GM19452 (cell line): ENCODE data around the gene BHLHA15.
A peak's percentile ranks its signal among the peaks of the same experiment; 100 is the strongest.

Experiments
- ATAC-seq: cut with Tn5 transposase; IDR thresholded peaks from one replicate; pipeline ENCODE4 v1.9.1; 2021; ENCODE audit not compliant: unreplicated experiment

BHLHA15 gene

DNA sequence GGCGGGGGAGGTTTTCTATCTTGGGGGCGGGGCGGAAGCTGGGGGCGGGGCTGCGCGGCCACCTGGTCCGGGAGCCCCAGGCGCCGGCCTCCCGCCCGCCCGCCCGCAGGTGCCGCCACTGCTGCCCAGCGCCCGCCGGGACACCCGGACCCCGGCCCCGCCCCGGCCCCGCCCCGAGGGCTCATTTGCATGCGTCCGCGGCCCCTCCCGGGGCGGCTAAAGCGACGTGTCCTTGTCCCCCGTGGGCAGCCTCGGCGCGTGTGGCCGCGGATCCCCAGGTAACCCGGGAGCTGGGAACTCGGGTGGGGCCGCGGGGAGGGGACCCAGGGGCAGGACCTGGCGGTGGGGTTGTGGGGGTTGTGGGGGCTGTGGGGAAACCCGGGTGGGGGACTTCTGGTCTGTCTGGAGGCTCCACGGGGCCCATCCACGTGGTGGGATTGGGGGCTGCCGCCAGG, at the start of gene BHLHA15:
Gene BHLHA15, plus strand, starts transcription at position 219 of the 455 bp plus-strand sequence. CDS start 871 bp downstream, outside the sequence.
- ATAC-seq: no peak

- ATAC-seq: no peak
Measured at GRCh38 chr7:98162758-98163157, 48.5 kb upstream of the BHLHA15 start.

DNA sequence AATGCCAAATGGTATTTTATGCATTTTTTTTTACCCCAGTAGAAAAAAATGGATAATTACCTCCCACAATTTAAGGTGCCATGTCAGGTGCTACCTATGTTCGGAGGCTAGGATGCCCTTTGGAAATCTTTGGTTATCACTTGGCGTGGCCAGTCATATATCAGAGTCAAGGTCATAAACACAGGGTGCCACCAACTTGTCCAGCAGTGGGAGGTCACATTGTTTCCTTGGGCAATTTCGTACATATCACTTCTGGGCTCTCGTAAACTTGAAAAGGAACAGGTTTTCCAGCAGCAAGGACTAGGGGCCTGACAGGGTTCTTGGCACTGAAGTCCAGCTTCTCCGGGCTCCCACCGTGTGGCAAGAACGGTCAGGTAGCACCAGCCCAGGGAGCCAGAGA, 48.0 kb upstream of the BHLHA15 start:
- ATAC-seq: no peak

DNA sequence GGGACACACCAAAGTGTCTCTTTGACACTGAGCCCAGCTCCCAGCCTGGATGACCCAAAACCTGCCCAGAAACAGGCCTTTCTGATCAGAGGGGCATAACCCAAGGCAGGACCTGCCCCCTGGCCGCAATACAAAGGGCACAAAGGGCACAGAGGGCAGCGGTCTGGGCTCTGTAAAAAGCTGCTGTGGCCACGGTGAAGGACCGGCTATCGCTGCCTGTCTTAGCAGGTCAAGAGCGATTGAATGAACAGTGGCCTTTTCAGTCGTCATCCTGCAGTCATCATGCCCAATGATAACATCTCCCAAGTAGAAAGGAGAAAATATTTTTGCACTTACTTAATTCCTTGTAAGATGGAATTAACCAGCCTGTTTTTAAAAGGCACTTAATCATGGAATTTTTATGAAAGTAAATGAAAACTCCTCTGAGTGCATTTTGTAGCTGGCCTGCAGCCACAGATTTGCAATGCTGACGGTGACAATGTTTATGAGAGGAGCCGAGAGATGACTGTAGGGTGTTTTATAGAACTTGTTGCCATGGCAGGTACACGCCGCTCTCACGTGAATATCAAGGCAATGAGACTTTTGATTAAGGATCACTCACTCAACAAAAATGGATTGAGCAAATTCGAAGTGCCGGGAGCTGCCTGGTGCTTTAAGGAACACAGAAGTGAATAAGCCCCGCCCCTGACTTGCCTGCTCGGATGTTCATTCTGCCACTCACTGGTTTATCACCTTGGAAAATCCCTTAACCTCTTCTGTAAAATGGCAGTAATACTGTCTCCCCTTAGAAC, 47.3 kb upstream of the BHLHA15 start:
- no peak for ATAC-seq

DNA sequence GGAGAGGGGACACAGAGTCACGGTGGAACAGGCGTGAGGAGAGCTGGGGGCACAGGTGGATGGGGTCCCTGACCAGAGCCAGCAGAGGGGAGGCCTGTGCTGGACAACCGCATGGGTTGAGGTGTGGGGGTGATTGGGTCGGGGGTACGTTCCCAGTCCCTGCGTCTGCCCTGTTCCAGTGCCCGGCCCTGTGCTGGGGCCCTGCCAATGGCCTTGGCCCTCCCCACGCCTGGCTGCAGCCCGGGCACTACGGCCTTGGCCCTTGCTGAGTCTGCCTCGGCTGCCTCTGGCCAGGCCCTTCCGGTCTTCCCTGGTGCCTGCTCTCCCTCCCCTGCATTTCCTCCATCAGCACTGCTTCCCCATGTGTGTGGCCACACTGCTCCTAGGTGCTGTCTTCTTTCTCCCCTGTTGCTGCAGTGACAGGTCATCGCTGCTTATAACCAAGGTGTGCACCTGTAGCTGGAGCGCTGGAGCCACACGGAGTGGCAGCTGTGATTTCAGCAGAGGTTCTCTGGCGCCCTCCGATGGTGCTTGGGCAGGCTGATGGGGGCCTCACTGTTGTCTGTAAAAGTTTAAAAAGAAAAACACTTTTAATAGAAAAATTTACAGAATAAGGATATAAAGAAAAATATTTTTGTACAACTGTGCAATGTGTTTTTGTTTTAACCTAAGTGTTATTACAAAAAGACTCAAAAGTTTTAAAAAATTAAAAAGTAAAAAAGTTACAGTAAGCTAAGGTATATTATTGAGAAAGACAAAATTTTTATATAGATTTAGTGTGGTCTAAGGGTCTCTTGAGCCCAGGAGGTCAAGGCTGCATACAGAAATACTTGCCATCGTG, 45.2 kb upstream of the BHLHA15 start:
- peak; percentile 82 for ATAC-seq

- no peak for ATAC-seq
Measured at GRCh38 chr7:98166668-98166970, 44.6 kb upstream of the BHLHA15 start.

DNA sequence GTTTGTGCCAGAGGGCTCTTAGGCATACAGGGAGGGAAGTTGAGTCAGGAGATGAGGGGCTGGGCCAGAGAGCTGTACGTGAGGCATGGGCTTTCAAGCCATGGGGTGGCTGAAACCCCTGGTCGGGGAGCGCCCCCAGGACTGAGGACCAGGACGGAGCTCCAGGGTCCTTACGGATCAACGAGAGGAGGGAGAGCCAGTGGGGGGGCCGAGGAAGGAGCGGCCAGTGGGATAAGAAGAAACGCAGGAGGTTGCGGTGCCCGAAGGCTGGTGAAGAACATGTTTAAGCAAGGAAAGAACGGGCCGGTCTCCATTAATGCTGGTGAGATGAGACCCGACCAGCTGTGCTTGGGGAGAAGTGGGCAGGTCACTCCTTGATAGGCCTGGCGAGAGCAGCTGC, 43.6 kb upstream of the BHLHA15 start:
- no peak for ATAC-seq

DNA sequence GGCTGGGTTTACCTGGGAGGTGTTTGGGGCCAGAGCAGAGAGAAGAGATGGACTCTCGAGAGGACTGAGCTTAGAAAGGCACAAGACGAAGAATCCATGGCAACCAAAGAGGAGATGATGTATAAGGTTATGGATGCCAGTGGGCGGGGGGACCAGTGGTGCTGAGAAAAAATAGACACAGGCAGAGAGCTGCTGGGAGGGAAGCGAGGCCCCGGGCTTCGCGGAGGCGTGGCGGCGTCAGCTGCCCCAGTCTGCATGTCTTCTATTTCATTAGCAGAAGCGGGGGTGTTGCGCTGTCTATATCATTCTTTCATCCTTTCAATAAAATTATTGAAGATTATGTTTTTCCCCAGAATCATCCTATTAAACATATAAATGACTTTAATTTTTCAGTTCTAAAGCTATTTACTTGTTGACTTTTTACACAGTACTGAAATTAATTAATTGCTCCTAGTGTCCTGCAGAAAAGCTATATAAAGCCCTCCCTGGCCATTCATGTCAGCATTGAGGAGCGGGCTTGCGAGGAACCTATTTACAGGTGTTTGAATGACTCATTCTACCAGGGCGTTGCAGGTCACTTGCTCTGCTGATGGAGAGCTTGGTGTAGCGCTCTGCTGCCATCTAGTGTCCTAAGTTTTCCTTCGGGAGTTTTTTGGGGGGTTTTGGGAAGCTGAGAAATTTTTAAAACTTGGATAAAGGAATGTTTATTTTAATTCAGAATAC, 42.9 kb upstream of the BHLHA15 start:
- no peak for ATAC-seq

- ATAC-seq: no peak
Measured at GRCh38 chr7:98168904-98169621, 42.2 kb upstream of the BHLHA15 start.

- ATAC-seq: no peak
Measured at GRCh38 chr7:98170966-98171365, 40.3 kb upstream of the BHLHA15 start.

GRCh38 chr7:98171449-98171848, 39.8 kb upstream of the BHLHA15 start:
- no peak for ATAC-seq

- ATAC-seq: no peak
Measured at GRCh38 chr7:98174334-98175259, 36.6 kb upstream of the BHLHA15 start.

DNA sequence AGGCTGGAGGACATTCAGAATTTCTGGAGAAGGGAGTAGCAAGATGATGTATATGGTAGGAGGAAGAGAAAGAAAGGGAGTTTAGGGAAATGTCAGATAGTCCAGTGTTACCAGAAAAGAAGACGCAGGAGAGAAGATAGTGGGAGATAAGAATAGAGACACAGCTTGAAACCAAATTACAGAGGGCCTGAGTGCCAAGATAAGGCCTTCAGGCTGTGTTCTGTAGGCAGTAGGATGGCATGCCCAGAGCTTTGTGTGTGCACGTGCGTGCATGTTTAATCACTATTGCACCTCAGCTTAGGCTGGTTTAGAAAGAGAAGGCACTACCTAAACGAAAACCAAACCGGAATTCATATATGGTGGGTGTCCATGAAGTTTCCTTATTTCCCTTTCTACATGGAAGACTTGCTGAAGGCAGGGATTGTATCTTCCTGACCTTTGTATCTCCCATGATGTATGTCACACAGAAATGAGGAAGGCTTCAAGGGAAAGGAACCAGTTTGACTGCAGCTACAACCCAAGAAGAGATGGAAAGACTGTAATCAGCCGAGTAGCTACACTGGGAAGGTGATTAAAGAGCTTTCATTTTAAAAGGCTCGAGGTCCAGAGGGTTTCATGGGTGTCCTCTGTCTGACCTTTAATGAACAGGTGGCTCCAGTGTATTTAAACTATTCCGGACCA, 35.8 kb upstream of the BHLHA15 start:
- no peak for ATAC-seq

GRCh38 chr7:98177553-98177952, 33.7 kb upstream of the BHLHA15 start:
- ATAC-seq: no peak

GRCh38 chr7:98178321-98178720, 32.9 kb upstream of the BHLHA15 start:
- ATAC-seq: no peak

GRCh38 chr7:98178762-98179490, 32.3 kb upstream of the BHLHA15 start:
- ATAC-seq: no peak

DNA sequence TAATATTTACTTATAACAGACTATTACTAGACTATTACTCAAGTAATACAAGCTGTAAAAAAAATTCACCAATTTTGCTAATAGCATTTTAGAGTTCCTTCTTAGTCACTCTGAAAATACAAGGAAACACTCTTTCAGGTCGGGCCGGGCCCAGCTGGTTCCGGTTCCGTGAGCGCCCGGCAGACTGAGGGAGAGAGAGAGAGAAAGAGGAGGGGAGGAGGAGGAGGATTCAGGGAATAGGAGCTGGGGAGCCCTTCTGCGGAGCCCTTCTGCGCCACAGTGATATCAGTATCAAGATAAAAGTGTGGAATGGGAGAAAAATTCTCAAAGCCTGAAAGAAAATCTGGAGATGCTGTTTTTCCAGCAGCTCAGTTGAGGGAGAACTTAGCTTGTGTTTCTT, 30.5 kb upstream of the BHLHA15 start:
- no peak for ATAC-seq

DNA sequence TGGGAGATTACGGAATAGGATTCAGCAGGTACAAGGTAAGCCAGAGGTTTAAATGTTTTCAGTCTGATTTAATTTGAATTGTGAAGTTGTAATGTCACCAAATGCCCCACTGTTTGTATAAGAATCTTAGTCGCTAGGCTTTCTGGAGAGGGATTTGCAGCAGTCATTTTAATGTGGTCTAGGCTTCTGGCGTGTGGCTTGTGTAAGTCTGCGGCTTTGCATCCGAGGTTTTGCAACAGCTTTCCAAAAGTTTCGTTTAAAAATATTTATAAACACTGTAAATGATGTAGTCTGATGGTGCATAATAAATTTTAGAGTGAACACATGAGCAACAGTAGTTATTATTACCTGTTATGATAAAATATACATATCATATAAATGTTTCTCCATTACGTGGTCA, 26.1 kb upstream of the BHLHA15 start:
- ATAC-seq: no peak
